Measurements from ENCODE around the gene UTP3.
A peak's percentile ranks its signal among the peaks of the same experiment; 100 is the strongest.
"Not testable (repeated sequence)": the region's sequence is repeated elsewhere in the genome, so short reads cannot be mapped to it uniquely, and the experiment has no call there.

The UTP3 gene

GRCh38 chr4:70728091-70728490, 39.8 kb downstream of the UTP3 start:
- Histone ChIP-seq H3K27ac (no peak overlapping the region), H3K4me1 (peaks cover 0 to 28% (median 3%) of the 10 kb centered on the region in 4 donors), H3K27me3 (no peaks in the 10 kb centered on the region), H3K9me3 (no peaks in the 10 kb centered on the region), H3K4me3 (no peak overlapping the region), H3K36me3 (no peaks in the 10 kb centered on the region)
- no peak for DNase-seq
- intact Hi-C loops (cut with DNase I; ENCODE audit: low total_unique reads): no loop called here
- no peak for TF ChIP-seq CTCF (IDR thresholded peaks at IDR 0.05)

GRCh38 chr4:70732878-70733277, 44.5 kb downstream of the UTP3 start:
- H3K9me3 ChIP-seq; H3K36me3 ChIP-seq; H3K27ac ChIP-seq; H3K27me3 ChIP-seq; DNase-seq; intact Hi-C loops (cut with DNase I; ENCODE audit: low total_unique reads); H3K4me3 ChIP-seq: not testable (repeated sequence)
- H3K4me1 ChIP-seq: peaks cover 0 to 13% (median 5%) of the 10 kb centered on the region in 4 donors

GRCh38 chr4:70734168-70734954, 46.0 kb downstream of the UTP3 start:
- Histone ChIP-seq H3K4me3 (peak overlapping the region; percentile 32), H3K27me3 (no peaks in the 10 kb centered on the region), H3K9me3 (no peaks in the 10 kb centered on the region), H3K27ac (peak overlapping the region; percentile 55 to 62), H3K4me1 (peaks cover 0 to 14% (median 5%) of the 10 kb centered on the region in 4 donors), H3K36me3 (no peaks in the 10 kb centered on the region)
- intact Hi-C loops (cut with DNase I; ENCODE audit: low total_unique reads): no loop called here
- no peak for DNase-seq
- TF ChIP-seq CTCF (IDR thresholded peaks at IDR 0.05): no peak

- Histone ChIP-seq H3K4me1 (peaks cover 0 to 20% (median 5%) of the 10 kb centered on the region in 4 donors), H3K27ac (peak overlapping the region; percentile 55 to 62), H3K4me3 (peak overlapping the region; percentile 32), H3K27me3 (no peaks in the 10 kb centered on the region), H3K36me3 (no peaks in the 10 kb centered on the region), H3K9me3 (no peaks in the 10 kb centered on the region)
- no peak for TF ChIP-seq CTCF (IDR thresholded peaks at IDR 0.05)
- intact Hi-C loops (cut with DNase I; ENCODE audit: low total_unique reads): no loop called here
- DNase-seq: no peak
Observed at GRCh38 chr4:70734971-70735370, 46.6 kb downstream of the UTP3 start.

- H3K4me3 ChIP-seq; intact Hi-C loops (cut with DNase I; ENCODE audit: low total_unique reads); H3K27ac ChIP-seq; H3K36me3 ChIP-seq; H3K9me3 ChIP-seq; H3K27me3 ChIP-seq; DNase-seq: not testable (repeated sequence)
- H3K4me1 ChIP-seq: peaks cover 0 to 30% (median 5%) of the 10 kb centered on the region in 4 donors
Observed at GRCh38 chr4:70735915-70736314, 47.6 kb downstream of the UTP3 start.

- Histone ChIP-seq H3K27me3 (no peaks in the 10 kb centered on the region), H3K9me3 (no peaks in the 10 kb centered on the region), H3K4me3 (no peak overlapping the region), H3K27ac (no peak overlapping the region), H3K4me1 (peaks cover 0 to 40% (median 8%) of the 10 kb centered on the region in 4 donors), H3K36me3 (no peaks in the 10 kb centered on the region)
- intact Hi-C loops (cut with DNase I; ENCODE audit: low total_unique reads): no loop called here
- DNase-seq: no peak
- TF ChIP-seq CTCF (IDR thresholded peaks at IDR 0.05): no peak
Observed at GRCh38 chr4:70737006-70737405, 48.7 kb downstream of the UTP3 start.
